Measurements from ENCODE around the gene C1QA.

- TF ChIP-seq, protein P1, sequence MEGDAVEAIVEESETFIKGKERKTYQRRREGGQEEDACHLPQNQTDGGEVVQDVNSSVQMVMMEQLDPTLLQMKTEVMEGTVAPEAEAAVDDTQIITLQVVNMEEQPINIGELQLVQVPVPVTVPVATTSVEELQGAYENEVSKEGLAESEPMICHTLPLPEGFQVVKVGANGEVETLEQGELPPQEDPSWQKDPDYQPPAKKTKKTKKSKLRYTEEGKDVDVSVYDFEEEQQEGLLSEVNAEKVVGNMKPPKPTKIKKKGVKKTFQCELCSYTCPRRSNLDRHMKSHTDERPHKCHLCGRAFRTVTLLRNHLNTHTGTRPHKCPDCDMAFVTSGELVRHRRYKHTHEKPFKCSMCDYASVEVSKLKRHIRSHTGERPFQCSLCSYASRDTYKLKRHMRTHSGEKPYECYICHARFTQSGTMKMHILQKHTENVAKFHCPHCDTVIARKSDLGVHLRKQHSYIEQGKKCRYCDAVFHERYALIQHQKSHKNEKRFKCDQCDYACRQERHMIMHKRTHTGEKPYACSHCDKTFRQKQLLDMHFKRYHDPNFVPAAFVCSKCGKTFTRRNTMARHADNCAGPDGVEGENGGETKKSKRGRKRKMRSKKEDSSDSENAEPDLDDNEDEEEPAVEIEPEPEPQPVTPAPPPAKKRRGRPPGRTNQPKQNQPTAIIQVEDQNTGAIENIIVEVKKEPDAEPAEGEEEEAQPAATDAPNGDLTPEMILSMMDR (IDR thresholded peaks at IDR 0.05; ENCODE audit: poor library complexity) = no peak
- no peak for TF ChIP-seq EZH2phosphoT487 (IDR thresholded peaks at IDR 0.05; ENCODE audit: low read depth, severe bottlenecking, unreplicated experiment)
Measured at GRCh38 chr1:22609291-22609690, 27.1 kb upstream of the C1QA start.
